Measurements from ENCODE around the gene SIGLEC12. TPM values are rescaled to one million over a fixed set of nuclear protein-coding genes. Genes with fewer than 3 reads are reported as not detected.
A peak's percentile ranks its signal among the peaks of the same experiment; 100 is the strongest.

The SIGLEC12 gene
- total RNA-seq: not detected in 3 replicates

- TF ChIP-seq, protein P1, sequence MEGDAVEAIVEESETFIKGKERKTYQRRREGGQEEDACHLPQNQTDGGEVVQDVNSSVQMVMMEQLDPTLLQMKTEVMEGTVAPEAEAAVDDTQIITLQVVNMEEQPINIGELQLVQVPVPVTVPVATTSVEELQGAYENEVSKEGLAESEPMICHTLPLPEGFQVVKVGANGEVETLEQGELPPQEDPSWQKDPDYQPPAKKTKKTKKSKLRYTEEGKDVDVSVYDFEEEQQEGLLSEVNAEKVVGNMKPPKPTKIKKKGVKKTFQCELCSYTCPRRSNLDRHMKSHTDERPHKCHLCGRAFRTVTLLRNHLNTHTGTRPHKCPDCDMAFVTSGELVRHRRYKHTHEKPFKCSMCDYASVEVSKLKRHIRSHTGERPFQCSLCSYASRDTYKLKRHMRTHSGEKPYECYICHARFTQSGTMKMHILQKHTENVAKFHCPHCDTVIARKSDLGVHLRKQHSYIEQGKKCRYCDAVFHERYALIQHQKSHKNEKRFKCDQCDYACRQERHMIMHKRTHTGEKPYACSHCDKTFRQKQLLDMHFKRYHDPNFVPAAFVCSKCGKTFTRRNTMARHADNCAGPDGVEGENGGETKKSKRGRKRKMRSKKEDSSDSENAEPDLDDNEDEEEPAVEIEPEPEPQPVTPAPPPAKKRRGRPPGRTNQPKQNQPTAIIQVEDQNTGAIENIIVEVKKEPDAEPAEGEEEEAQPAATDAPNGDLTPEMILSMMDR (IDR thresholded peaks at IDR 0.05; ENCODE audit: unreplicated experiment): no peak
- Mint-ChIP-seq H3K4me1 (no peaks in the 10 kb centered on the region), H3K4me3 (no peak within 1 kb of the TSS), H3K9me3 (peaks cover 62% of the 10 kb centered on the region), H3K27ac (no peak within 1 kb of the TSS), H3K36me3 (no peaks in the 10 kb centered on the region), H3K27me3 (ENCODE audit: low read depth) (no peaks in the 10 kb centered on the region)
- DNase-seq (ENCODE audit: low spot score in 2 of 2, unreplicated experiment in 2 of 2): no peak
Measured at GRCh38 chr19:51501594-51502263, at the start of gene SIGLEC12. Gene SIGLEC12, minus strand, starts transcription at chr19:51501800. Its CDS starts 67 bp downstream, at chr19:51501733.

DNA sequence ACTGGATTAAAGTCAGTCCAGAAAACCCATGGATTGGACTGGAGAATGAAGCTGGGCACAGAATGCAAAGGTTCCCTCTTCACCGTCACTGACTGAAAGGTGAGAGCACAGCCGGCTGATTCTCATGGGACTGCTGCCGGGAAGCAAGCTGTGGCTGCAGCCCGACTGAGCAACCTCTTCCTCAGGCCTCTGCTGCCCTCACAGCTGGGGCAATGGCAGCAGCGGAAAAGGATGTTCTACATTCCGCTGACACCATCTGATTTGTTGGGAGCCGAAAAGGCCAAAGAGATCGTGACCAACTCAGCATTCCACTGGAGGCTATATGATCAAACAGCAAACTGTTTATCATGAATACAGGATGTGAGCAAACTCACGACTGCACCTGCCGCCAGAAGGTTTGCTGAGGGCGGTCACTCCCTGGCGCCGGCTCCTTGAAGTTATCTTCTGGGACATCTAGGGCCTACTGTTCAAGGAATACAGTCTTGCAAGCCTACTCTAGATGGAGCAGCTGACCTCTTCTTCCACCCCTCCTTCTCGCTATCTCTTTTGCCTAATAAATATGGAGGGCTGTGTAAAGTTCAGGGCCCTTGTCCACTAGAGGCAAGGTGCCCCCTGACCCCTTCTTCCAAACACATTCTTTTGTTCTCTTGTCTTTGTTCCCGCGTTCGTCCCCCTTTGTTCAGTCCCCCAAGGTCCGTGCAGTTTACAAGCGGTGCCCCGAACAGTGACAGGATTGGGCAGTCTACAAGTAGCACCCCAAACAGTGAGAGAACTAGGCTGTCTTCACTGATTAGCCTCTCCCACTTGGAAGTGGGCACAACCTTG lies 49.5 kb upstream of the SIGLEC12 start:
- TF ChIP-seq, protein P1 (IDR thresholded peaks at IDR 0.05; ENCODE audit: unreplicated experiment): no peak
- Mint-ChIP-seq H3K27ac (no peak overlapping the region), H3K36me3 (no peaks in the 10 kb centered on the region), H3K9me3 (peaks cover 51% of the 10 kb centered on the region), H3K4me1 (no peaks in the 10 kb centered on the region), H3K4me3 (no peak overlapping the region), H3K27me3 (ENCODE audit: low read depth) (no peaks in the 10 kb centered on the region)
- DNase-seq (ENCODE audit: low spot score in 2 of 2, unreplicated experiment in 2 of 2): peak in 1 of 2 experiments; percentile 25

DNA sequence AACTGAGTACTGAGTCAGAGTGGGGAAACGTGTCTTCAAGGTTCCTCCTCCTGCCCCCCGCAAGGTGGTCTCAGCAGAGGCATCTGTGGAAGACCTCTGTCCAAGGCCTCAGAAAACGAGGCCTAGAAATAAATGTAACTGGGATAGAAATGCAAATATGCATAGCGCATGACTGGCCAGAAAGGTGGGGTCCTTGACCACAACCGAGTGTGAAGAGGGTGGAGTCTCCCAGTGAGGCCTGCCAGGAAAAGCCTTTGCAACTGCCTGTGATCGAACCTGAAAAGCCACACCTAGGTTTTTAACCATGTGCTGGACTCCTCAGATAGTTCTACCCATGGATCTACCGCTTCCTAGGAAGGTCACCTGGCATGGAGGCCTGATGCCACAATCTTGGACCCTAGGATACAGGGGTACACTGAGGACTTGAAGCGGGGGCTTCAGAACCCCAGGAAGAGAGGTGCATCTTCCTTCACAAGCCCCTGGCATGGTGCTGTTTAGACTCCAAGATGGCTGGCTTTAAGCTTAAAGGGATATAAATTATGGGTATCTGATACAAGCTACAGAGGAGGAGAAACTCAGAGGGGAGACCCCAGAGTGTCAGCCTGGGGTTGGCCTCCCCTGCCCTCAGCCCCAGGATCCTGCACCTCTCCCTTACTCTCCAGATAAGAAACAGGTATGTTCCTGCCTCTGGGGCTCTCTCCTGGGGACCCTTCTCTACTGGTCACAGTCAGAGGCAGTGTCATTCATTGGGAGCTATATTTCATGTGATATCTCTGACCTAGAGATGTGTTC lies 48.1 kb upstream of the SIGLEC12 start:
- TF ChIP-seq, protein P1 (IDR thresholded peaks at IDR 0.05; ENCODE audit: unreplicated experiment): no peak
- Mint-ChIP-seq H3K36me3 (no peaks in the 10 kb centered on the region), H3K27me3 (ENCODE audit: low read depth) (no peaks in the 10 kb centered on the region), H3K4me3 (no peak overlapping the region), H3K27ac (no peak overlapping the region), H3K4me1 (no peaks in the 10 kb centered on the region), H3K9me3 (peaks cover 42% of the 10 kb centered on the region)
- DNase-seq (ENCODE audit: low spot score in 2 of 2, unreplicated experiment in 2 of 2): peak in 1 of 2 experiments; percentile 11

DNA sequence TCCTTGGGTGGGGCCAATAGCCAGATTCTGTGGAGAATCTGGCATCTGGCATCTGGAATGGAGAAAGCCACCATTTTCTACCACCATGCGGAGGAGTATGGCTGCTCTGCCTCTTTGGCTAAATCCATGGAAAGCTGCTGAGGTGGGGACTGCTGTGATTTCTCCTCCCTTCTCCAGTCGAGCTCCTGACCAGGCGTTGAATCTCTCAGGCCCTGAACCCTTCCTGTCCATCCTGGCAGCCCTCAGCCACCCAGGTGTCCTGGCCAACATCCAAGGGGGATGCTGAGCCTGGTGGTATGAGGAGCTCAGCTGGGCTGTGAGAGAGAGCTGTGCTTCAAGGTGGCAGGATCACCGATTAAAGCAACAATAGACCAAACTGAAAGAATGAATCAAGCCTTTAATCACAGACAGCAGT lies 47.3 kb upstream of the SIGLEC12 start:
- Mint-ChIP-seq H3K4me1 (no peaks in the 10 kb centered on the region), H3K27me3 (ENCODE audit: low read depth) (no peaks in the 10 kb centered on the region), H3K27ac (no peak overlapping the region), H3K36me3 (no peaks in the 10 kb centered on the region), H3K9me3 (peaks cover 41% of the 10 kb centered on the region), H3K4me3 (no peak overlapping the region)
- TF ChIP-seq, protein P1 (IDR thresholded peaks at IDR 0.05; ENCODE audit: unreplicated experiment): no peak
- DNase-seq (ENCODE audit: low spot score in 2 of 2, unreplicated experiment in 2 of 2): no peak

DNA sequence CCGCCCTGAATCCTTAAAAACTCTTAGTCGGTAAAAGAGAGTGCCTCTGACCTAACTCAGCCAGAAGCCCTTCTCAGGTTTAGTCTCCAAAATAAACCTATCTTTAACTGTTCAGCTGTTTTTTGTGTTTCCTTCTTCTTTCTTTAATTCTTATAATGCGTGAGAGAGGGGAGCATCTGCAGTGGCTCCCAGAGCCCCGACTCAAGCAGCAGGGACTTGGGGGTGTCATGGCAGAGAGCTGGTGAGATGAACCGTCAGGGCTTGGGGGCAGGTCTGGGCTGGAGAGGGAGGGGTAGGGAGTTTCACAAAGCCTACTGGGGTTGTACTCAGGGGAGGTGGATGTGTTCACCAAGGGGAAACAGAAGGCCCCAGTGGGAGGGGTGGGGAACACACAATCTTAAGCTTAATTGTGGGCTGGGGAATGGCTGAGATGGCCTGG lies 46.6 kb upstream of the SIGLEC12 start:
- Mint-ChIP-seq H3K27ac (no peak overlapping the region), H3K36me3 (no peaks in the 10 kb centered on the region), H3K4me3 (no peak overlapping the region), H3K27me3 (ENCODE audit: low read depth) (no peaks in the 10 kb centered on the region), H3K4me1 (no peaks in the 10 kb centered on the region), H3K9me3 (peaks cover 44% of the 10 kb centered on the region)
- TF ChIP-seq, protein P1 (IDR thresholded peaks at IDR 0.05; ENCODE audit: unreplicated experiment): no peak
- DNase-seq (ENCODE audit: low spot score in 2 of 2, unreplicated experiment in 2 of 2): no peak

Data from mesothelial cell of epicardium (in vitro differentiated cells).